ENCODE data around the gene TAS2R60. TPM values are rescaled to one million over a fixed set of nuclear protein-coding genes. Genes with fewer than 3 reads are reported as not detected.
"Not testable (repeated sequence)": the region's sequence is repeated elsewhere in the genome, so short reads cannot be mapped to it uniquely, and the experiment has no call there.

TAS2R60 gene
- polyA plus RNA-seq, 1 experiment: not detected

DNA sequence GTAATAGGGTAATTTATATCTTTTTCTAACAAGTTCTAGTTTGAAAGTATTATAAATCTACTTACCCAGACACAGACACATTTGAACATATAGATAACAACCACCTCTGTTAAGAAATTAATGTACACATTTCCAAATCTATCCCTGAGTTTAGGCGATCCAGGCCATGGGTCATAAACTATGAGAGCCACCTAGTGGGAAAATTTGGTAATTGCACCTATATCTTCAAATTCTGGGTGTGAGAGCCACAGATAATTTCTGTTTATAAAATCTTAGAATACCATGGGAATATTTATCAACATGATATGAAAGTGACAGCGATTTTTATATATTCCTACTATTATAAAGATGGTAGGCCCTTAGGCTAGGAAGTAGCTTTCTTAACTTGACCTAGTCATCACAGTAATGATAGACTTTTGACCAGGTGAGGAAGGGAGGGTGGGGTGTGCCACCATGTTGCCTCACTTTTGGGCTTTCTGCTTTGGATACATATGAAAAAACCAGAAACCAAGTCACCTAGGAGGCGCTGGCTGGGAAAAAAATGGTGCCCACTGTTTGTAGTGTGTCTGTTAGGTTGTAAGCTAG is 26.6 kb upstream of the TAS2R60 start:
- no peaks in the 10 kb centered on the region for H3K27me3 ChIP-seq (ENCODE audit: control insufficient read depth, insufficient read depth, low read length)
- ChIA-PET CTCF (interaction anchor here (0.6 to 5.3 kb wide), 35 partner anchors 10 to 416 kb away, joined by 3 to 132 read pairs (median 5); partner anchors contain the start of genes EPHA1 and GSTK1), POLR2A (no interaction called here)
- TF ChIP-seq CTCF (IDR thresholded peaks at IDR 0.05; ENCODE audit: low read depth, low read length): peak; percentile 82
- H3K9me3 ChIP-seq (ENCODE audit: control insufficient read depth, insufficient read depth, low read length): no peaks in the 10 kb centered on the region
- no peak overlapping the region for H3K27ac ChIP-seq (ENCODE audit: low read depth, low read length)
- no peak for DNase-seq (ENCODE audit: low read depth, low spot score)
- no peak overlapping the region for H3K4me3 ChIP-seq (ENCODE audit: low read depth, low read length)

GRCh38 chr7:143417734-143418383 is 25.4 kb upstream of the TAS2R60 start:
- DNase-seq (ENCODE audit: low read depth, low spot score): no peak
- no peaks in the 10 kb centered on the region for H3K9me3 ChIP-seq (ENCODE audit: control insufficient read depth, insufficient read depth, low read length)
- POLR2A ChIA-PET: no interaction called here
- H3K27me3 ChIP-seq (ENCODE audit: control insufficient read depth, insufficient read depth, low read length): no peaks in the 10 kb centered on the region
- CTCF ChIA-PET: interaction anchor here (0.7 to 5.3 kb wide), 20 partner anchors 9 to 202 kb away, joined by 3 to 132 read pairs (median 6); partner anchors contain the start of gene EPHA1
- no peak overlapping the region for H3K27ac ChIP-seq (ENCODE audit: low read depth, low read length)
- TF ChIP-seq CTCF (IDR thresholded peaks at IDR 0.05; ENCODE audit: low read depth, low read length): no peak
- H3K4me3 ChIP-seq (ENCODE audit: low read depth, low read length): no peak overlapping the region

- H3K9me3 ChIP-seq (ENCODE audit: control insufficient read depth, insufficient read depth, low read length): no peaks in the 10 kb centered on the region
- TF ChIP-seq CTCF (IDR thresholded peaks at IDR 0.05; ENCODE audit: low read depth, low read length): no peak
- ChIA-PET POLR2A (no interaction called here), CTCF (interaction anchor here (0.9 to 5.3 kb wide), 3 partner anchors 176 to 203 kb away, joined by 3 to 132 read pairs (median 4); no protein-coding TSS in a partner anchor)
- DNase-seq (ENCODE audit: low read depth, low spot score): no peak
- H3K27ac ChIP-seq (ENCODE audit: low read depth, low read length): no peak overlapping the region
- no peak overlapping the region for H3K4me3 ChIP-seq (ENCODE audit: low read depth, low read length)
- no peaks in the 10 kb centered on the region for H3K27me3 ChIP-seq (ENCODE audit: control insufficient read depth, insufficient read depth, low read length)
Observed at GRCh38 chr7:143418681-143419458, 24.4 kb upstream of the TAS2R60 start.

GRCh38 chr7:143419880-143420279 is 23.4 kb upstream of the TAS2R60 start:
- H3K9me3 ChIP-seq (ENCODE audit: control insufficient read depth, insufficient read depth, low read length): no peaks in the 10 kb centered on the region; the same call in 1 of the 2 replicates
- no peak for DNase-seq (ENCODE audit: low read depth, low spot score)
- ChIA-PET CTCF (interaction anchor here (1.6 kb wide), 1 partner anchor 179 kb away, joined by 6 read pairs; no protein-coding TSS in a partner anchor), POLR2A (no interaction called here)
- no peak for TF ChIP-seq CTCF (IDR thresholded peaks at IDR 0.05; ENCODE audit: low read depth, low read length)
- H3K27me3 ChIP-seq (ENCODE audit: control insufficient read depth, insufficient read depth, low read length): no peaks in the 10 kb centered on the region
- H3K4me3 ChIP-seq (ENCODE audit: low read depth, low read length): no peak overlapping the region
- no peak overlapping the region for H3K27ac ChIP-seq (ENCODE audit: low read depth, low read length)

GRCh38 chr7:143420624-143421023 is 22.6 kb upstream of the TAS2R60 start:
- H3K4me3 ChIP-seq (ENCODE audit: low read depth, low read length): not testable (repeated sequence)

More at GRCh38 chr7:143420624-143421023, 22.6 kb upstream of the TAS2R60 start:
- POLR2A ChIA-PET; H3K27me3 ChIP-seq (ENCODE audit: control insufficient read depth, insufficient read depth, low read length); DNase-seq (ENCODE audit: low read depth, low spot score); H3K9me3 ChIP-seq (ENCODE audit: control insufficient read depth, insufficient read depth, low read length); H3K27ac ChIP-seq (ENCODE audit: low read depth, low read length): not testable (repeated sequence)
- CTCF ChIA-PET: interaction anchor here (1.6 kb wide), 1 partner anchor 180 kb away, joined by 6 read pairs; no protein-coding TSS in a partner anchor

Measured in AG04450 (cell line).